ENCODE results near the gene TXNL1. TPM values are rescaled to one million over a fixed set of nuclear protein-coding genes. Genes with fewer than 3 reads are reported as not detected.
"Not testable (repeated sequence)": the region's sequence is repeated elsewhere in the genome, so short reads cannot be mapped to it uniquely, and the experiment has no call there.

TXNL1 gene
- total RNA-seq, 1 donor from 2014 or later, result 45.0 TPM

- DNase-seq (ENCODE audit: low spot score), result peak; percentile 9
These were observed 7.1 kb upstream of the TXNL1 start for GRCh38 chr18:56645415-56646016.

GRCh38 chr18:56643381-56643780 is 5.0 kb upstream of the TXNL1 start:
- no peak for DNase-seq (ENCODE audit: low spot score)

DNA sequence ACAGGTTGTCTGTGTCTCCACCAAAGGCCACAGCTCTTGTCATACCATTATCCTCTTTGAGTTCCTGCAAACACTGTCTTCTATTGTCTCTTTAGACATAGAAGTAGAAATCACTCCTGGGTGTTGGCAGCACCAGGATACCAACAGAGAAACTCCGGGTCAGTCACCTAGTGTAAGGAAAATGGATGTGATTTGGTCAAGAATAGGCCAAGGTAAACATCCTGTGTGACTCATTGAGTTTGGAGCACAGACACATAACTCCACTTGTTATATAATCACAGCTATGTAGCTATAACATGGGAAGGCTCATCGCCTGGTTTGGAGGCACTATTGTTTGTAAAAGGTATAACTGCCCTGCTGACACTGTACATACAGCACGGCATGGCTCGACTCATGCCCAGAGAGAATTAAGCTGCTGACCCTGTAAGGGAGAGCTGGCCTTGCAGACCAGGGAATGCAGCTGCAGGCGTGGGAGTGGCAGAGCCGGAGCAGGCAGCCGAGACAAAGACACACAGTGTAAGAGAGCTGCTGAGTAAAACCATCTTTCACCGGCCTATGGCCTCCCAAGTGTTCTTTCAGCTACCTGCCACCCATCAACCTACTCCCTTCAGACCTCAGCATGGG is 3.4 kb upstream of the TXNL1 start:
- DNase-seq (ENCODE audit: low spot score), result no peak

- no peak for DNase-seq (ENCODE audit: low spot score)
These were observed 1.2 kb upstream of the TXNL1 start for GRCh38 chr18:56639571-56639970.

GRCh38 chr18:56639104-56639381 is 651 bp upstream of the TXNL1 start:
- no peak for DNase-seq (ENCODE audit: low spot score)

DNA sequence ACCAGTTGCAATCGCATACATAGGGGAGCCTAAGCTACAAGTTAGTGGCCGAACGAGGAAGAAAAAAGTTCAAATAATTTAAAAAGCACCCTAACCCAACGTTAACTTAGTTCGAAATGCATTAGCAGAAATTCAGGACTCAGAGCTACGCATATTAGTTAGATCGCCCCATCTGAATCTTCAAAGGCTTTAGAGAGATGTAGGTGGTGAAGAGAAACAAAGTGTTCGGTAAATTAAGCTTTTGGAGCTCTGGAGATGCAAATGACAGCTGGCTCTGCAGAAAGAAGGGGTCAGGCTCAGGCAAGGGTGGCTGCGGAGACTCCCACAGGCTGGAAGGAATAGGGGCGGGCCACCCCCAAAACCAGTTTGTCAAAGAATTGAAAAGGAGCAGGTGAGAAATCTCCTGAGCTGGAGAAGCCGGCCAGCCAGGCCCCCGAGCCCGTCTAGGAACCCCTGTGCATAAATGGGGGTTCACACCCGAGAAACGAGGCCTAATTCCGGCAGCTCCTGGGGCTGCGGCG is 621 bp downstream of the TXNL1 start:
- DNase-seq (ENCODE audit: low spot score), result peak; percentile 45

- peak; percentile 9 for DNase-seq (ENCODE audit: low spot score)
These were observed 1.2 kb downstream of the TXNL1 start for GRCh38 chr18:56637176-56637575.

GRCh38 chr18:56635007-56635406 is 3.4 kb downstream of the TXNL1 start:
- no peak for DNase-seq (ENCODE audit: low spot score)

DNA sequence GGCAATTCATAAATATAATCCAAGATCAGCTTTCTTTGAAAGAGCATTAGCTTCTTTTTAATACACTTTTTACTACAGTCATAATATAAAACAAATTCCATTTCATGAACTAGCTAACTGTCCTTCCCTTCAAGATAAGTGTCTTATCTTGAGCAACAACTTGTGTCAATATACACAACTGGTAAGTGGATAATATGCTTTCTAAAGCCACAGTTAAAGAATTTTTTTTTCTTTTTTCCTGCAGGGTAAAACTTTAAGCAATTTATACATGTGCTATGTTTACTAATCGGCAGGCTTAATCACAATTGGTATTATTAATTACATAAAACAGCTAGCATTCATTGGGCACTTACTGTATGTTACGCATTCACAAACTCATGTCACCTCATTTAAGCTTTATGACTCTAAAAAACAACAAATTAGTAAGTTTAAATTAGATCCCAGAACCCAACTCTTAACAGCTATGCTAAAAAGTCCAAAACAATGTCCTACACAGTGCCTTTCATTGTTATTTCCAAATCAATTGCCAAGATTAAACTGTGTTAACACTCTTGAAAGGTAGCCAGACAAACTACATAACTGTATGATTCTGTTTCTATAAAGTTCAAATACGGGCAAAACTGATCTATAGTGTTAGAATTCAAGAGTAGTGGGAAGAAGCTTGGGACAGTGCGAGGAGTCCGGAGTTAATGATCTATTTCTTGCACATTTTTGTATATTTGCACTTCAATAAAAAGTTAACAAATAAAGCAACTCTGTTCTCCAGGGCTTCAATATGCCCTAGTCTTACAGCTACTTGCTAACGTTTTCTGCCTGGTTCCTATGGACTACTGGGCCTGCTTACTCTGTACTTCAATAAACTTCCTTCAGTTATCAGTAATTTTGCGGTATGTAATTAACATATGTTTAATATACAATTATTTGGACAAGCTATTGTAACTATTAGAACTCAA is 6.0 kb downstream of the TXNL1 start:
- no peak for DNase-seq (ENCODE audit: low spot score)

GRCh38 chr18:56627991-56628390 is 10.4 kb downstream of the TXNL1 start:
- no peak for DNase-seq (ENCODE audit: low spot score)

GRCh38 chr18:56615738-56616520 is 22.5 kb downstream of the TXNL1 start:
- DNase-seq (ENCODE audit: low spot score), result no peak

- DNase-seq (ENCODE audit: low spot score), result no peak
These were observed 31.8 kb downstream of the TXNL1 start for GRCh38 chr18:56606618-56607017.

- DNase-seq (ENCODE audit: low spot score), result no peak
These were observed 40.0 kb downstream of the TXNL1 start for GRCh38 chr18:56598422-56598821.

GRCh38 chr18:56593906-56594305 is 44.5 kb downstream of the TXNL1 start:
- no peak for DNase-seq (ENCODE audit: low spot score)

DNA sequence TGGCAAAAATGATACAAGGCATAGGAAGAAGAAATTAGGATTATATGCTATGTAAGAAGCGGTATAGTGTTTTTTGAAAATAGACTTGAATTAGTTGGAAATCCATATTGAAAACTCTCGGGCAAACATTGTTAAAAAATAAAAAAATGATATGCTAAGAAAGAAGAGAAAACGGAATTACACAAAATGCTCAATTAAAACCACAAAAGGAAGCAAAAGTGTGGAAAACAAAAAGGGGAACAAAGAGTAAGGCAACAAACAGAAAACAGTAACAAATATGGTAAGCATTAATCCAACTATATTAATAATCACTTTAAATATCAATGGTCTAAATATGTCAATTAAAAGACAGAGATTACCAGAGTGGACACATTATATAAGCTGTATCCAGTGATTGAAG is 58.4 kb downstream of the TXNL1 start:
- DNase-seq (ENCODE audit: low spot score), result no peak

GRCh38 chr18:56579451-56579850 is 58.9 kb downstream of the TXNL1 start:
- no peak for DNase-seq (ENCODE audit: low spot score)

DNA sequence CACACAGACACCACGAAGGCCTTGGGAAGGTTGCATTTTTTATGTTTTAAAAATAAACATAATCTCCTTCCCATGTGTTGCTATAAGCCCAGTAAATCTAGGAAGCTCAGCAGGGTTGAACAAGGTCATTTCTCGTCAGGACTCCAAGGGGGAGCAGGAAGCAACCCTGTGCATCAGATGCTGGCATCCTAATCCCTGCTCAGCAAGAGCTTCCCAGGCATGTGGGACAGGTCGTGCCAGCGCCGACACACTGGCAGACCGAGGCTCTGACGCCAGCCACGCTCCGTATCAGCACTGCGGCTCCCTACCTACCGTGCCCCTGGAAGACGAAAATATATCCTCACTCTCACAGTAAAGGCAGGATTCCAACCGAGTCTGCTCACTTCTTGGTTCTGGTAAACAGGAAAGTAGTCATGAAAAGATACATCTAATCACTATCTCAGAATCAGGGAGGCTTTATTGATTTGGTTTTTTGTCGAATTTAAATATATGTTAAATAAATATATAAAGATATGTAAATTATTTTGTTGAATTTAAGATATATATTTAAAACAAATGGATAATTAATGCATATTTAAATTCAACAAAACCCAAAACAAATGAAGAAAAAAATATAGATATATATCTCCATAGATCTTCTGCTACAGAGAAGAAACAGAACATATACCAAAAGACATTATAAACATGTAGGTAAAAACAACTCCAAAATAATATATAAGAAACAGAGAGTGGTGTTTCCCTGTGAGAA is 61.4 kb downstream of the TXNL1 start:
- peak; percentile 61 for DNase-seq (ENCODE audit: low spot score)

GRCh38 chr18:56575819-56576663 is 62.4 kb downstream of the TXNL1 start:
- peak; percentile 77 for DNase-seq (ENCODE audit: low spot score)

DNA sequence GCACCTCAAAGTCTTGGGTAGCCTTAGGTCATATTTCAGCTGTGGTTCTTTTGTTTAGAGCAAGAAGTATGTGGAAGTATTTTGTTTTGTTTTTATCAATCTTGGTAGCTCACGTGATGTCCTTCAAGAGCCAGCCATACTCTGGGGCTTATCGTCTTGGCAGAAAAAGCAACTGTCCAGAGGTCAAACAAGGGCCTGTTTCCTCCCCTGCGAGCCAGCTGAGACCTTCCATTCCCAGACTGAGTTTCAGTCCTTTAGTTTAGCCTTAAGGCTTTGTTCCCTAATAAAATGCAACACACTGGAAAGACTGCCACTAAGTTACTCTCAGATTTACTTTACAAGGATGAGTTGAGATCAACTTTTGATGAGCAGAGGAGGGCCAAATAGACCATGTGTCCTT is 63.5 kb downstream of the TXNL1 start:
- peak; percentile 60 for DNase-seq (ENCODE audit: low spot score)

GRCh38 chr18:56572267-56572666 is 66.1 kb downstream of the TXNL1 start:
- DNase-seq (ENCODE audit: low spot score), result not testable (repeated sequence)
